Thyroid gland (tissue), 4 donors: Measurements from ENCODE around the gene NUP214. TPM values are rescaled to one million over a fixed set of nuclear protein-coding genes. Genes with fewer than 3 reads are reported as not detected.
"Not testable (repeated sequence)": the region's sequence is repeated elsewhere in the genome, so short reads cannot be mapped to it uniquely, and the experiment has no call there.

Experiments used
- DNase-seq, 2 donors: peaks; one replicate each; pipeline ENCODE4 v3.0.0-alpha.2; 2019
- H3K27ac ChIP-seq, 3 donors: fragments of 200-600 bp; sonication (generic); 1 replicate in 2 of 3; 2 replicates in 1 of 3; pipeline ENCODE4 v1.5.1; 2016 to 2019; ENCODE audit warnings: mild to moderate bottlenecking in 1 of 3, moderate library complexity in 1 of 3
- H3K27me3 ChIP-seq: fragments of 200-600 bp; sonication (generic); one replicate; pipeline ENCODE4 v1.5.1; 2019
- H3K36me3 ChIP-seq, 2 donors: fragments of 200-600 bp; sonication (generic); one replicate each; pipeline ENCODE4 v1.5.1; 2016 to 2019
- H3K4me1 ChIP-seq, 2 donors: fragments of 200-600 bp; sonication (generic); one replicate each; pipeline ENCODE4 v1.5.1; 2017 to 2019
- H3K4me3 ChIP-seq, 3 donors: fragments of 200-600 bp; sonication (generic); replicated peaks in 1 of 3; 1 replicate in 2 of 3; 2 replicates in 1 of 3; pipeline ENCODE4 v1.5.1; 2016; ENCODE audit warnings: mild to moderate bottlenecking in 1 of 3
- H3K9me3 ChIP-seq: fragments of 200-600 bp; sonication (generic); one replicate; pipeline ENCODE4 v1.5.1; 2017
- CTCF ChIP-seq, 6 experiments: fragments of 200-600 bp in 3 of 6; fragments of 450-650 bp in 3 of 6; sonication (generic) in 3 of 6; IDR thresholded peaks; one replicate each; pipeline ENCODE4 v1.5.1; 2016 to 2019; ENCODE audit warnings: antibody characterized with exemption in 6 of 6, mild to moderate bottlenecking in 2 of 6, inconsistent platforms in 1 of 6, moderate library complexity in 1 of 6
- POLR2A ChIP-seq, 2 donors: fragments of 450-650 bp; IDR thresholded peaks; one replicate each; pipeline ENCODE4 v1.6.1; 2017; ENCODE audit warnings: antibody characterized with exemption in 2 of 2, mild to moderate bottlenecking in 2 of 2, moderate library complexity in 1 of 2
- WGBS, 2 donors: methylation state at CpG; one replicate each; pipeline ENCODE4 v1.1.5; 2017; 5-methylcytosine and 5-hydroxymethylcytosine counted together
- intact Hi-C: fragments of 100-400 bp; cut with DNase I; formaldehyde crosslinking; loops from one replicate; pipeline ENCODE4 v1.15.1; 2023
- total RNA-seq, 4 donors: library from RNA; depleted of rRNA; stranded (reverse); fragments of >200 nt; gene quantifications; one replicate each; pipeline ENCODE4 v1.2.3, GENCODE V29; 2016

Gene NUP214
- total RNA-seq, 4 donors from 2014 or later = 27.3 to 59.2 (median 46.6) TPM

- intact Hi-C loops = no loop called here
- H3K27ac ChIP-seq = no peak overlapping the region
- no peak for DNase-seq
- no peaks in the 10 kb centered on the region for H3K9me3 ChIP-seq
- 90 to 92% methylated on average over 4 of the region's 4 CpGs for WGBS, 2 donors
- no peaks in the 10 kb centered on the region for H3K4me1 ChIP-seq
- no peaks in the 10 kb centered on the region for H3K27me3 ChIP-seq
- H3K4me3 ChIP-seq = no peak overlapping the region
- TF ChIP-seq POLR2A (IDR thresholded peaks at IDR 0.05) (no peak), CTCF (IDR thresholded peaks at IDR 0.05) (no peak)
- H3K36me3 ChIP-seq = peaks cover 21 to 24% of the 10 kb centered on the region in 2 donors
Observed at GRCh38 chr9:131203431-131204218, 78.2 kb downstream of the NUP214 start.

- 84 to 88% methylated on average over 8 of the region's 8 CpGs for WGBS, 2 donors
- Histone ChIP-seq H3K9me3 (no peaks in the 10 kb centered on the region), H3K36me3 (peaks cover 14 to 20% of the 10 kb centered on the region in 2 donors), H3K27ac (no peak overlapping the region), H3K4me3 (no peak overlapping the region), H3K27me3 (no peaks in the 10 kb centered on the region), H3K4me1 (no peaks in the 10 kb centered on the region)
- intact Hi-C loops = no loop called here
- DNase-seq = no peak
- TF ChIP-seq CTCF (IDR thresholded peaks at IDR 0.05) (no peak), POLR2A (IDR thresholded peaks at IDR 0.05) (no peak)
Observed at GRCh38 chr9:131204285-131204684, 78.9 kb downstream of the NUP214 start.

- H3K36me3 ChIP-seq = peaks cover 9 to 18% of the 10 kb centered on the region in 2 donors
- TF ChIP-seq POLR2A (IDR thresholded peaks at IDR 0.05) (no peak), CTCF (IDR thresholded peaks at IDR 0.05) (no peak)
- H3K27me3 ChIP-seq = no peaks in the 10 kb centered on the region
- no peak overlapping the region for H3K27ac ChIP-seq
- WGBS, 2 donors = 99 to 100% methylated on average over 3 of the region's 3 CpGs
- no peak overlapping the region for H3K4me3 ChIP-seq
- intact Hi-C loops = no loop called here
- no peak for DNase-seq
- no peaks in the 10 kb centered on the region for H3K9me3 ChIP-seq
- no peaks in the 10 kb centered on the region for H3K4me1 ChIP-seq
Observed at GRCh38 chr9:131206495-131206894, 81.1 kb downstream of the NUP214 start.

GRCh38 chr9:131211920-131212319, 86.5 kb downstream of the NUP214 start:
- H3K9me3 ChIP-seq, H3K36me3 ChIP-seq, H3K4me3 ChIP-seq, intact Hi-C loops, DNase-seq, H3K4me1 ChIP-seq, H3K27ac ChIP-seq, H3K27me3 ChIP-seq: not testable (repeated sequence)
- 95 to 100% methylated on average over 4 of the region's 4 CpGs for whole genome bisulfite sequencing, 2 donors

- H3K9me3 ChIP-seq = no peaks in the 10 kb centered on the region
- H3K27me3 ChIP-seq = no peaks in the 10 kb centered on the region
- H3K27ac ChIP-seq = no peak overlapping the region
- WGBS, 2 donors = 68 to 71% methylated on average over 7 of the region's 7 CpGs
- peaks cover 0 to 6% of the 10 kb centered on the region in 2 donors for H3K36me3 ChIP-seq
- H3K4me3 ChIP-seq = no peak overlapping the region
- TF ChIP-seq CTCF (IDR thresholded peaks at IDR 0.05) = no peak
- TF ChIP-seq POLR2A (IDR thresholded peaks at IDR 0.05) = no peak
- no peak for DNase-seq
- intact Hi-C loops = no loop called here
- no peaks in the 10 kb centered on the region for H3K4me1 ChIP-seq
Observed at GRCh38 chr9:131214286-131214856, 89.0 kb downstream of the NUP214 start.
